ENCODE data around the gene ADAT3.

DNA sequence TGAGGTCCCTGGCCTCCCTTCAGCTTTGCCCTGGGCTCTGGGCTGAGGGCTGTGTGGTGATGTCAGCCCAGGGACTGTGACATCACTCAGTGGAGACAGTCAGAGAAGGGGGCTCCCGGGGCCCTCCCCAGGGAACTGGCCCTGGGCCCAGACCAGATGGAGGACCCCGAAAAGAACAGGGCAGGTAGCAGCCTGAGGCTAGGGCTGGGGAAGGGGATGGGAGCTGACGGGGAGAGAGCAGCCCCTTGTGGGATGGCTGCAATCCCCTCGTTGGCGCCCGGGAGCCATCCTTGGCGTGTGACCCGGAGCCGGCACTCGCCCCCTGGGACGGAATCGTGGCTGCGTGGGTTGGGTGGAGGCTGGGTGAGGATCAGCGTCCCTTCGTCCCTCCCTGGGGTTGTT lies 49.3 kb downstream of the ADAT3 start:
- TF ChIP-seq CTCF (IDR thresholded peaks at IDR 0.05) (no peak), EP300 (IDR thresholded peaks at IDR 0.05) (no peak), POLR2AphosphoS5 (IDR thresholded peaks at IDR 0.05) (no peak), POLR2A (IDR thresholded peaks at IDR 0.05) (no peak)
